Endothelial cell of umbilical vein (primary cell): ENCODE results near the gene RMP24. TPM values are rescaled to one million over a fixed set of nuclear protein-coding genes. Genes with fewer than 3 reads are reported as not detected.

Source experiments
- BruUV-seq: library from RNA; stranded (reverse); fragments of 400-500 nt; replicated peaks from 2 replicates; lab custom pipeline; 2021; lab: Mats Ljungman, UMichigan
- CTCF ChIA-PET: fragments of 300-600, 350-600 bp; sonication (Branson Sonifier 250); formaldehyde crosslinking; loops from one replicate; lab custom pipeline; 2021; ENCODE audit warnings: antibody characterized with exemption, inconsistent platforms; lab: Charles Lee
- POLR2A ChIA-PET: fragments of 300-600, 350-600 bp; sonication (Branson Sonifier 250); formaldehyde crosslinking; loops from one replicate; lab custom pipeline; 2021; ENCODE audit warnings: antibody characterized with exemption, inconsistent platforms; lab: Charles Lee
- DNase-seq: peaks from one replicate; pipeline ENCODE4 v3.0.0-alpha.2; 2011; ENCODE audit warnings: low read depth, low spot score
- FAIRE-seq: peaks from 2 replicates; lab custom pipeline; 2011; peaks lifted over from hg19 to GRCh38; lab: Jason Lieb, UNC
- H2AFZ ChIP-seq: 2 replicates; pipeline ENCODE4 v1.6.0; 2012; ENCODE audit warnings: low read depth, low read length, control low read depth, inconsistent platforms
- H3K27ac ChIP-seq: 2 replicates; pipeline ENCODE4 v1.5.1; 2011; ENCODE audit warnings: low read depth, mild to moderate bottlenecking, control low read depth, low read length, moderate library complexity; ENCODE audit not compliant: insufficient read depth
- H3K27me3 ChIP-seq, 2 experiments: 2 replicates each; pipeline versions ENCODE4 v1.6.0 to v1.6.1; 2011; ENCODE audit warnings: low read length in 2 of 2, mixed read lengths in 1 of 2; ENCODE audit not compliant: control insufficient read depth in 2 of 2, insufficient read depth in 2 of 2
- H3K36me3 ChIP-seq, 2 experiments: 2 replicates in 1 of 2; 3 replicates in 1 of 2; pipeline ENCODE4 v1.5.1; 2011; ENCODE audit warnings: low read length in 2 of 2, mild to moderate bottlenecking in 1 of 2, moderate library complexity in 1 of 2; ENCODE audit not compliant: control insufficient read depth in 2 of 2, insufficient read depth in 2 of 2; ENCODE audit errors: extremely low read depth in 1 of 2
- H3K4me1 ChIP-seq: 3 replicates; pipeline ENCODE4 v1.5.1; 2011; ENCODE audit warnings: mild to moderate bottlenecking, low read length; ENCODE audit not compliant: control insufficient read depth, insufficient read depth; ENCODE audit errors: extremely low read depth
- H3K4me2 ChIP-seq: 2 replicates; pipeline ENCODE4 v1.6.1; 2011; ENCODE audit warnings: low read length, control low read depth, mixed read lengths; ENCODE audit not compliant: insufficient read depth
- H3K4me3 ChIP-seq, 3 experiments: fragments of 200-600 bp in 1 of 3; sonication (generic), shearing (Covaris generic) in 1 of 3; replicated peaks in 1 of 3; 2 replicates each; pipeline ENCODE4 v1.5.1; 2011 to 2016; ENCODE audit warnings: control low read depth in 3 of 3, low read length in 3 of 3, mild to moderate bottlenecking in 2 of 3, inconsistent platforms in 1 of 3, low read depth in 1 of 3, moderate library complexity in 1 of 3; ENCODE audit not compliant: insufficient read depth in 1 of 3
- H3K79me2 ChIP-seq: 2 replicates; pipeline ENCODE4 v1.6.0; 2012; ENCODE audit warnings: low read length, inconsistent platforms; ENCODE audit not compliant: control insufficient read depth, insufficient read depth
- H3K9ac ChIP-seq: replicated peaks from 2 replicates; pipeline ENCODE3; 2011; ENCODE audit warnings: low read length, control low read depth; ENCODE audit not compliant: insufficient read depth; ENCODE audit errors: extremely low read depth
- H3K9me1 ChIP-seq: replicated peaks from 3 replicates; pipeline ENCODE4 v1.6.0; 2011; ENCODE audit warnings: mild to moderate bottlenecking, low read length; ENCODE audit not compliant: control insufficient read depth, insufficient read depth; ENCODE audit errors: extremely low read depth
- H3K9me3 ChIP-seq: replicated peaks from 2 replicates; pipeline ENCODE4 v1.5.1; 2012; ENCODE audit warnings: low read length, inconsistent platforms; ENCODE audit not compliant: control insufficient read depth, insufficient read depth
- H4K20me1 ChIP-seq: replicated peaks from 2 replicates; pipeline ENCODE3; 2011; ENCODE audit warnings: mild to moderate bottlenecking, low read length; ENCODE audit not compliant: control insufficient read depth, insufficient read depth; ENCODE audit errors: extremely low read depth
- CTCF ChIP-seq, 2 donors: IDR thresholded peaks; 1 replicate in 1 of 2; 2 replicates in 1 of 2; pipeline ENCODE4 v1.5.1; 2011; ENCODE audit warnings: low read length in 2 of 2, mild to moderate bottlenecking in 2 of 2, moderate library complexity in 2 of 2, control low read depth in 1 of 2, inconsistent platforms in 1 of 2, low read depth in 1 of 2; ENCODE audit not compliant: insufficient read depth in 1 of 2; ENCODE audit errors: extremely low read depth in 1 of 2
- EZH2 ChIP-seq: IDR thresholded peaks from 2 replicates; pipeline ENCODE4 v1.6.1; 2012; ENCODE audit warnings: borderline replicate concordance, low read depth, mild to moderate bottlenecking, moderate library complexity, low read length, inconsistent platforms; ENCODE audit not compliant: severe bottlenecking
- FOS ChIP-seq: IDR thresholded peaks from 2 replicates; pipeline ENCODE4 v1.6.1; 2011; ENCODE audit warnings: mild to moderate bottlenecking, low read length, moderate library complexity, borderline replicate concordance; ENCODE audit not compliant: insufficient read depth
- GATA2 ChIP-seq: IDR thresholded peaks from 2 replicates; pipeline ENCODE4 v1.7.0; 2011; ENCODE audit warnings: low read depth, mild to moderate bottlenecking, moderate library complexity, mixed read lengths, low read length; ENCODE audit not compliant: insufficient read length, insufficient read depth
- JUN ChIP-seq: IDR thresholded peaks from 2 replicates; pipeline ENCODE4 v1.6.1; 2011; ENCODE audit warnings: borderline replicate concordance, low read depth; ENCODE audit not compliant: insufficient read length, insufficient read depth
- MAX ChIP-seq: IDR thresholded peaks from 2 replicates; pipeline ENCODE4 v1.6.1; 2011; ENCODE audit not compliant: insufficient read depth, insufficient read length
- MYC ChIP-seq: IDR thresholded peaks from one replicate; pipeline ENCODE4 v1.6.1; 2011; ENCODE audit warnings: mild to moderate bottlenecking, low read depth, low read length
- POLR2A ChIP-seq: IDR thresholded peaks from 2 replicates; pipeline ENCODE4 v1.6.1; 2012; ENCODE audit warnings: low read depth, mild to moderate bottlenecking, control low read depth, low read length
- POLR2AphosphoS5 ChIP-seq: IDR thresholded peaks from 2 replicates; pipeline ENCODE4 v1.6.1; 2012; ENCODE audit warnings: low read depth, mild to moderate bottlenecking, control low read depth, low read length, moderate library complexity; ENCODE audit not compliant: insufficient read depth
- dilution Hi-C: fragments of 300-500 bp; cut with MboI; formaldehyde crosslinking; loops from one replicate; pipeline ENCODE4 v1.15.0; 2019; ENCODE audit warnings: low sequenced_read_pairs; ENCODE audit not compliant: extremely low pct_ligation_motif_present
- intact Hi-C: fragments of 100-400 bp; cut with micrococcal nuclease; formaldehyde crosslinking; loops from one replicate; pipeline ENCODE4 v1.10.0; 2022
- microRNA-seq: library from miRNA; unstranded; fragments of <30 nt; microRNA quantifications from one replicate; pipeline ENCODE4 v1.2.0, GENCODE V29; 2021; ENCODE audit warnings: borderline number of aligned reads, borderline replicate concordance
- polyA plus RNA-seq, 4 experiments: library from polyadenylated mRNA; depleted of rRNA in 3 of 4; stranded (reverse) in 3 of 4; unstranded in 1 of 4; fragments of >200 nt; gene quantifications; 2 replicates each; pipeline versions ENCODE4 v1.2.1 to v1.2.3, GENCODE V29; 2011 to 2012; ENCODE audit warnings: missing spikeins in 1 of 4
- small RNA-seq: library from RNA; depleted of rRNA; stranded (forward); fragments of <200 nt; gene quantifications from one replicate; pipeline ENCODE3, GENCODE V24; 2012; ENCODE audit warnings: low replicate concordance, low read depth; ENCODE audit not compliant: insufficient read depth, insufficient read length
- total RNA-seq: library from RNA; stranded (reverse); gene quantifications from 2 replicates; pipeline ENCODE4 v1.2.3, GENCODE V29; 2021

The RMP24 gene

GRCh38 chr18:36028859-36029258 lies 56.4 kb downstream of the RMP24 start:
- Histone ChIP-seq H3K27me3 (no peaks in the 10 kb centered on the region), H3K4me2 (no peak overlapping the region), H3K4me3 (no peak overlapping the region), H3K9me1 (no peaks in the 10 kb centered on the region), H3K4me1 (peaks cover 6% of the 10 kb centered on the region), H3K36me3 (peaks cover 0 to 6% of the 10 kb centered on the region in 2 experiments), H3K79me2 (peaks cover 2% of the 10 kb centered on the region), H3K27ac (no peak overlapping the region), H3K9ac (no peak overlapping the region), H4K20me1 (no peaks in the 10 kb centered on the region), H2AFZ (no peak overlapping the region), H3K9me3 (no peaks in the 10 kb centered on the region)
- TF ChIP-seq POLR2AphosphoS5 = no peak
- TF ChIP-seq FOS = no peak
- no peak for TF ChIP-seq MYC
- TF ChIP-seq GATA2 = no peak
- TF ChIP-seq POLR2A = no peak
- no peak for TF ChIP-seq CTCF (IDR thresholded peaks at IDR 0.05; ENCODE audit: extremely low read depth in 1 of 2, insufficient read depth in 1 of 2, low read depth in 1 of 2, low read length in 2 of 2)
- TF ChIP-seq MAX = no peak
- no peak for TF ChIP-seq JUN
- TF ChIP-seq EZH2 = no peak
- ChIA-PET POLR2A (no interaction called here), CTCF (no interaction called here)
- no TSS peak for BruUV-seq
- intact Hi-C loops = loop anchor here (10.0 kb wide), 1 partner anchor 726 kb away; no protein-coding TSS in a partner anchor
- no peak for DNase-seq
- dilution Hi-C loops = no loop called here
- FAIRE-seq = no peak

Small RNA genes within 50 kb of the gene (microRNA-seq; reads per million reads assigned to microRNA genes)
- gene MIR3929 = not detected

Small RNA genes within 50 kb of the gene (small RNA-seq; reads per million reads assigned to genes)
- not detected for gene MIR3929

Other genes starting within 250 kb of the RMP24 start
- 47.4 and 50.7 TPM in 2 replicates for gene RPRD1A, start 94.9 kb downstream of the RMP24 start, total RNA-seq
- gene RPRD1A, start 94.9 kb downstream of the RMP24 start, polyA plus RNA-seq = 11.7 and 13.5 TPM in 2 replicates
- 13.2 and 13.8 TPM in 2 replicates for gene SLC39A6, start 156.7 kb downstream of the RMP24 start, total RNA-seq
- gene SLC39A6, start 156.7 kb downstream of the RMP24 start, polyA plus RNA-seq = 20.2 and 23.1 TPM in 2 replicates
- gene ELP2, start 157.2 kb downstream of the RMP24 start, total RNA-seq = 74.8 and 90.5 TPM in 2 replicates
- gene ELP2, start 157.2 kb downstream of the RMP24 start, polyA plus RNA-seq = 31.7 and 37.8 TPM in 2 replicates
- gene MOCOS, start 214.8 kb downstream of the RMP24 start, total RNA-seq = 0.85 and 0.88 TPM in 2 replicates
- gene MOCOS, start 214.8 kb downstream of the RMP24 start, polyA plus RNA-seq = 0.18 and 0.25 TPM in 2 replicates